Femur (tissue), 1 donor: ENCODE results near the gene ZNF175.

Experiments used
- DNase-seq: peaks from one replicate; pipeline ENCODE4 v3.0.0-alpha.2; 2017

The ZNF175 gene

DNA sequence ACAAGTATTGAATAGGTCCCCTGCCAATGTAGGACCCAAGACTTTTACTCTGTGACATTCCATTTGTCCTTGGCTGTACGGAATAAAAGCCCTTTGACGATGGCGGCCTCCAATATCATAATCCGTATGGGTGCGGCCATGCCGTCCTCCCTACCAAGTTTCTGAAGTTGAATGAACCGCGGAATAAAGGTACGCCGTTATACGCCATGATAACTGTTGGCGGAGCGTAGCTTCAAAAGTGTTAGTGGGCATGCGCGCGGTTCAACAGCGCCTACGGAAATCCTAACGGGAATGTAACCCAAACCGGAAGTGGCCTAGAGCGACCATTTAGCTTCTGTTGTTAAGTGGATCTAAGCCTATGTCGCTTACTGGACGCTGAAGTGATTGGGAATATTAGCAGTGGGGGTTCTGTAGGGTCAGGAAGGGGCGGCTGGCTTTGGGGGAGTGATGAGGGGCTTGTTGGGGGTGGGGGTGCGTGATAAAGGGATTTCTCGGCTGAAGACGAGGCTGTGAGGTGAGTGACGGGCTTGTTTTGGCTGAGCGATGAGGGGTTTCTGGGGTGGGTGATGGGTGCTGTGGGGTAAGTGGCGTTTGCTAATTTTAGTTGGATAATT lies at the start of gene ZNF175:
TSS of gene ZNF175 (plus strand) at position 322 of the 614 bp plus-strand sequence. CDS start 2,047 bp downstream, outside the sequence.
- DNase-seq = peak; percentile 97

- no peak for DNase-seq
Observed at GRCh38 chr19:51521357-51521756, 49.7 kb upstream of the ZNF175 start.

- DNase-seq = no peak
Observed at GRCh38 chr19:51521781-51522180, 49.3 kb upstream of the ZNF175 start.

- no peak for DNase-seq
Observed at GRCh38 chr19:51524666-51525264, 46.3 kb upstream of the ZNF175 start.

GRCh38 chr19:51525651-51526050 lies 45.4 kb upstream of the ZNF175 start:
- no peak for DNase-seq

DNA sequence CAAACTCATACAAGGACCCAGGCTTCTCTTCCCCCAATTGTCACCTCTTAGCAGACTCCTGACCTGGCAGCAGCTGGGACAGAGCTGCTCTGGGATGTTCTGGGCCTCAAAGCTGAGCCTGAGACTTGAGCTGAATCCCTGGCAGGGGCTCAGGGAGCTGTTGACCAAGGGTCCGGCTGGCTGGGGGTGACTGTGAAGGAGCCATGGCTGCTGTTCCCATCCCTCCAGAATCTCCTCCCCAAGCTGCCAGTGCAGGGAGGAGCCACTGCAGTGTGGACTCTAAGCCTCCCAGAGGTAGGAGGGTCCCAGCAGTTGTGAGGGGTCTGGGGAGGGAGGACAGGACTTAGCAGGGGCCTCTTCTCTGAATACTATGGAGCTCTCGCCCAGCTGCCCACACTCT lies 41.8 kb upstream of the ZNF175 start:
- no peak for DNase-seq

DNA sequence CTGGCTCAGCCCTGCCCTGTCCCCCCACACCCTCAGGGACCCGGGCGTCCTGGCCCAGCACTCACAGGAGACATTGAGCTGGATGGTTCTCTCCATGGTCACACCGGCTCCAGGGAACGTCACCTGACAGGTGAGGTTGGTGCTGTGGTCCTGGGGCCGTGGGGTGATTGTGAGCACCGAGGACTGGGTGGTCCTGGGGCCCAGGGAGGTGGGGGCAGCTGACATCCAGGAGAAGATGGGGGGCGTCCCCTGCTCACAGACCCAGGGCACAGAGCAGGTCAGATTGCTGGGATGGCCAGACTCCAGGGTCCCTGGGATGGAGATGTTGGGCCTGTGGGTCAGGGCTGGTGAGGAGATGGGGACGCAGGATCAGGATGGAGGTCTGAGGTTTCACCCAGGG lies 40.5 kb upstream of the ZNF175 start:
- DNase-seq = no peak

DNA sequence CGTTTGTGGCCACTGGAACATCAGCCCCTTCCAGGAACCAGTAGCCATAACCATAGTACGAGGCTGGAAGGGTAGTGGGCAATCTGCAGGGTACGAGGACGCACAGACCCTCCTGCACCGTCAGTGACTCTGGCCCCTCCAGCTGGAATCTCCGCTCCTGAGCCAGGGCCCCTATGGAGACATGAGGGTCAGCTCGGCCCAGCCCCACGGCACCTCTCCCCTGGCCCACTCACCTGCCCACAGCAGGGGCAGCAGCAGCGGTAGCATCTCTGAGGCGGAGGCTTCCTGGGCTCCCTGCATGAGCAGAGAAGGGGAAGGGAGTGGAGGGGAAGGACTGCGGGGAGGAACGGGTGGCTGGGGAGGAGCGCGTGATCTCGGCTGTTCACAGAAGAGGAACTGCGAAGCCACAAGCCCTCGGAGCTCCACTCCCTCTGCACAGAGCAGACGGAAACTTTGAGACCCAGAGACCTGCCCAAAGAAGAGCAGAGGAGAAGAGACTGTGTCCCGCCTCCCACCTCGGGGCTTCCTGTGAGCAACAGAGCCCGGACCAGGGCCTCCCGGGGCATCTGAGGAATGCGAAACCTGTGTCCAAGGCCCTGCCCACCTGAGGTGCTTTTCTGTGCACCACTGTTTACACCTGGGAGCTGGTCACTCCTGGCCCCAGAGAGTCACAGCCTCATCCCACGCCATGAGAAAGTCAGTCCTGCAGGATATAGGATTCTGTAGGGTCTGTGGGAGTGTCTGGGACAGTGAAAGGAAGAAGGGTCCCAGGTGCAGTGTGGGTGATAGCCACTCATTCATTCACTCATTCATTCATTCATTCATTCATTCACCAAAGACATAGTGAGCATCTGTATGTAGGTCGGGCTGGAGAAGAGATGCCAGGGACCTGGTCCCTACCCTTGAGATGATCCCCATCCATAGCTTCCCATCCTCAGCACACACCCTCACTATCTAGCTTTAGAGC lies 39.5 kb upstream of the ZNF175 start, which contains the start of gene SIGLEC6:
TSS of gene SIGLEC6 (minus strand) at position 322 of the 967 bp plus-strand sequence. CDS start at position 300, 22 bp downstream.
- peak; percentile 57 for DNase-seq

DNA sequence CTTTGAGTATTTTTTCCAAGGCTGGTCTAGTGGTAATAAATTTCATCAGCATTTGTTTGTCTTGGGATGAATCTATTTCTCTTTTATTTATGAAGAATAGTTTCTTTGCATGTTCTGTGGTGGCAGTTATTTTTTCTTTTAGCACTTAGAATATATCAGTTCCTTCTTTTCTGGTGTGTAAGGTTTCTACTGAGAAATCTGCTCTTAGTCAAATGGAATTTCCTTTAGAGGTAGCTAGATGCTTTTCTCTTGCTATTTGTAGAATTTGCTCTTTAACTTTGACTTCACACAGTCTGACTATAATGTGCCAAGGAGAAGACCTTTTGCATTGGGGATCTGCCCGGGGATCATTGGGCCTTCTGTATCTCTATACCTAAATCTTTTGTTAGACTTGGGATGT lies 35.5 kb upstream of the ZNF175 start:
- no peak for DNase-seq

GRCh38 chr19:51539821-51540366 lies 31.2 kb upstream of the ZNF175 start:
- DNase-seq = no peak

DNA sequence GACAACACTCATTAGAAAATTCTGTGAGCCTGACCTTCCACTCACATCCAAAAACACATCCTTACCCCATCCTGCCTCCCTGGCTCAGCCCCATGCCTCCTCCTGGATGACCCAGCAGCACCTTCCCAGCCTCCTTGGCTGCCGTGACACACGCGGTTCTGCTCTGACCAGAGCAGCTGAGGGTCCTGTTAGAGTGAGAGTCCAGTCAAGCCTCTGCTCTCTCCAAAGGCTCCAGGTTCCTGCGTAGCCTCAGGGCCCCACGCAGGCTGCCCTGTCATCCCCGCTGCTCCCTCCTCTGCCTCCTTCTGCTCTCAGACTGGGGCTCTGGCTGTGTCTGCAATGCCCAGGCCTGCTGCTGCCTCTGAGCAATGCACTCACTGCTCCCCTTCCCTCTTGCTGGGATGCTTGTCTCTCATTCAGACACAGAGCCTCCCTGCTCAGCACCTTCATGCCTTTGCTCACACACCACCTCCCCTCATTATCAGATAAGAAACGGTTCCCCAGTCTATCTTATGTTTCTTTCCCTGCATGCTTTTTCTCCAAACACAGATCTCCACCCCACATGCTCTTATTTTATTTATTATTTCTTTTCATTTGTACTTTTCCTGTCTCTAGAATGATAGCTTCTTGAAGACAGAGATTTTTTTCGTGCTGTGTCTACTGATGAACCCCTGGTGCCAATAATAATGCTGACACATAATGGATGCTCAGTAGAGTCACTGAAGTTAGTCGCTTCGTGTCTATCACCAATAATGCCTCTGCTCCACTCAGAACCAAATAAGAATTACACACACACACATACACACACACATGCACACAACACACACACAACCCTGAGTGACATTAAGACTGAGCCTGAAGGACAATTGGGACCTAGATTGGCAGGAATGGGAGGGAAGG lies 29.4 kb upstream of the ZNF175 start:
- DNase-seq = no peak

DNA sequence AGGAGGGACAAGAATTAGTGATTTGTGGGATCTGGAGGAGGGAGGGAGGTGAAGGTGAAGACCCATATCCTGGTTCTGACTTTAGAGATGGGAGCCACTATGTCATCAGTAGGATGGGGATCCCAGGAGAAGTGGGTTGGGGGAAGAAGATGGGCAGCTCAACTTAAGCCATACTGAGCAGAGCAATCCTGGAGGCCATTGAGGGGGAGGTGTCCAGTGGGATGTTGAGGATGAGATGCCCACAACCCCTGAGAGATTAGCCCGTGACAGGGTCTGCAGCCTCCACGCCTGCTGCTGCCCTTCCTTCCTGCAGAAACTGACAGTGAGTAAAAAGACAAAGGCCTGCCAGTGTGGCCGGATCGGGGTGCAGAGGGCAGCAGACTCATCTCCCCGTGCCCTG lies 28.4 kb upstream of the ZNF175 start:
- no peak for DNase-seq

- DNase-seq = no peak
Observed at GRCh38 chr19:51544038-51544437, 27.0 kb upstream of the ZNF175 start.

DNA sequence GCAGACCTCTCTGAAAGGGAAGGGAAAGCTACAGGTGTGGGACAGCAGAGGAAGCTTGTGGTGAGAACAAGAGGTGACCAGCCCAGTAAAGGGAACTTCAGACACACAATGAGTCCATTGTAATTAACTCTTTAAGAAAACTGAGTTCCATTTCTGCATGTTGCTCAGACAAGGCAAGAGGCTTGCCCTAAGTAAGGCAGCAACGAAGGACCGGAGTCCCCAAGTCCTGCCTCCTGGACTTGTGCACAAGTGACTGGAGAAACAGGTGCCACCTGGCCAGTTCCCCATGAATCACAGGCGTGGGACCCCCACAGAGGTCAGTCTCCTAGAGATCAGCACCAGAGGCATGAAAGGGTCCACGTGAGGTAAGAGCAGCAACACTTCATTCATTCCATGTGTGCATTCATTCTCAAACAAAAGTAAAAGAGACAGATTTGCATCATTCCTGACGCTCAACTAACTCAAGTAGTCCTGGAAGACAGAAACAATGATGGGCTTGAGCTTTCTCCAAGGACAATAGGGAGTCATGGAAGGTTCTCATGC lies 24.9 kb upstream of the ZNF175 start:
- DNase-seq = no peak

GRCh38 chr19:51546650-51547396 lies 24.3 kb upstream of the ZNF175 start:
- no peak for DNase-seq

- no peak for DNase-seq
Observed at GRCh38 chr19:51547397-51548212, 23.5 kb upstream of the ZNF175 start.

DNA sequence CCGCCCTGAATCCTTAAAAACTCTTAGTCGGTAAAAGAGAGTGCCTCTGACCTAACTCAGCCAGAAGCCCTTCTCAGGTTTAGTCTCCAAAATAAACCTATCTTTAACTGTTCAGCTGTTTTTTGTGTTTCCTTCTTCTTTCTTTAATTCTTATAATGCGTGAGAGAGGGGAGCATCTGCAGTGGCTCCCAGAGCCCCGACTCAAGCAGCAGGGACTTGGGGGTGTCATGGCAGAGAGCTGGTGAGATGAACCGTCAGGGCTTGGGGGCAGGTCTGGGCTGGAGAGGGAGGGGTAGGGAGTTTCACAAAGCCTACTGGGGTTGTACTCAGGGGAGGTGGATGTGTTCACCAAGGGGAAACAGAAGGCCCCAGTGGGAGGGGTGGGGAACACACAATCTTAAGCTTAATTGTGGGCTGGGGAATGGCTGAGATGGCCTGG lies 22.9 kb upstream of the ZNF175 start:
- DNase-seq = no peak

- no peak for DNase-seq
Observed at GRCh38 chr19:51548891-51549305, 22.2 kb upstream of the ZNF175 start.

- DNase-seq = no peak
Observed at GRCh38 chr19:51549533-51550324, 21.4 kb upstream of the ZNF175 start.
